HG03196 (cell line): ENCODE data around the gene RARB.

Experiments
- ATAC-seq: cut with Tn5 transposase; IDR thresholded peaks from one replicate; pipeline ENCODE4 v1.9.1; 2021; ENCODE audit not compliant: unreplicated experiment

The RARB gene

GRCh38 chr3:25589783-25590258 is 161.8 kb downstream of the RARB start:
- no peak for ATAC-seq

- no peak for ATAC-seq
These were observed 164.5 kb downstream of the RARB start for GRCh38 chr3:25592510-25592968.

- ATAC-seq, result no peak
These were observed 164.9 kb downstream of the RARB start for GRCh38 chr3:25593001-25593400.

- ATAC-seq, result no peak
These were observed 166.0 kb downstream of the RARB start for GRCh38 chr3:25594007-25594502.

GRCh38 chr3:25597535-25598101 is 169.6 kb downstream of the RARB start:
- no peak for ATAC-seq

GRCh38 chr3:25603703-25604102 is 175.6 kb downstream of the RARB start:
- ATAC-seq, result no peak

GRCh38 chr3:25604107-25604805 is 176.2 kb downstream of the RARB start:
- no peak for ATAC-seq

GRCh38 chr3:25610167-25610566 is 182.1 kb downstream of the RARB start:
- no peak for ATAC-seq

GRCh38 chr3:25610779-25611178 is 182.7 kb downstream of the RARB start:
- no peak for ATAC-seq

GRCh38 chr3:25611193-25611592 is 183.1 kb downstream of the RARB start:
- ATAC-seq, result no peak

GRCh38 chr3:25618028-25618427 is 190.0 kb downstream of the RARB start:
- no peak for ATAC-seq

GRCh38 chr3:25619382-25619781 is 191.3 kb downstream of the RARB start:
- no peak for ATAC-seq

- ATAC-seq, result no peak
These were observed 192.4 kb downstream of the RARB start for GRCh38 chr3:25620493-25620892.

- ATAC-seq, result no peak
These were observed 193.0 kb downstream of the RARB start for GRCh38 chr3:25621087-25621486.

- ATAC-seq, result no peak
These were observed 203.9 kb downstream of the RARB start for GRCh38 chr3:25631989-25632388.

GRCh38 chr3:25633919-25634318 is 205.9 kb downstream of the RARB start:
- no peak for ATAC-seq

- no peak for ATAC-seq
These were observed 207.0 kb downstream of the RARB start for GRCh38 chr3:25635038-25635437.
